GM10266 (cell line): ENCODE results near the gene DMD.

Experiments
- DNase-seq: peaks from one replicate; pipeline ENCODE4 v3.0.0; 2012; ENCODE audit errors: extremely low spot score
- CTCF ChIP-seq: IDR thresholded peaks from 2 replicates; pipeline ENCODE4 v1.5.1; 2012; ENCODE audit warnings: mild to moderate bottlenecking, low read depth; ENCODE audit not compliant: control insufficient read depth, insufficient read depth; ENCODE audit errors: missing control alignments

DMD gene

GRCh38 chrX:31258166-31258565 lies 1953.2 kb downstream of the DMD start:
- no peak for DNase-seq
- TF ChIP-seq CTCF: no peak

GRCh38 chrX:31255310-31256033 lies 1955.9 kb downstream of the DMD start:
- no peak for DNase-seq
- no peak for TF ChIP-seq CTCF

- TF ChIP-seq CTCF: no peak
- DNase-seq: no peak
These were observed 1959.2 kb downstream of the DMD start for GRCh38 chrX:31252133-31252532.

- no peak for TF ChIP-seq CTCF
- DNase-seq: no peak
These were observed 1960.0 kb downstream of the DMD start for GRCh38 chrX:31251336-31251735.

- no peak for DNase-seq
- no peak for TF ChIP-seq CTCF
These were observed 1965.6 kb downstream of the DMD start for GRCh38 chrX:31245714-31246113.

GRCh38 chrX:31243804-31244203 lies 1967.5 kb downstream of the DMD start:
- no peak for TF ChIP-seq CTCF

GRCh38 chrX:31240982-31241381 lies 1970.4 kb downstream of the DMD start:
- TF ChIP-seq CTCF: no peak
- DNase-seq: no peak

More at GRCh38 chrX:31243804-31244203, 1967.5 kb downstream of the DMD start:
- DNase-seq: no peak
